Non-pigmented ciliary epithelial cell (primary cell): ENCODE results near the gene SLC35C1.

ENCODE experiments used
- DNase-seq: peaks from one replicate; pipeline ENCODE4 v3.0.0-alpha.2; 2010; ENCODE audit warnings: low read depth

The SLC35C1 gene

GRCh38 chr11:45804761-45805304, at the start of gene SLC35C1:
TSS of gene SLC35C1 (plus strand) at chr11:45805149. CDS start at chr11:45805802, 653 bp downstream.
- DNase-seq: peak; percentile 77

GRCh38 chr11:45755281-45755859, 49.6 kb upstream of the SLC35C1 start:
- DNase-seq: no peak

- no peak for DNase-seq
Observed at GRCh38 chr11:45756384-45757010, 48.5 kb upstream of the SLC35C1 start.

- no peak for DNase-seq
Observed at GRCh38 chr11:45757672-45758071, 47.3 kb upstream of the SLC35C1 start.

GRCh38 chr11:45761659-45762058, 43.3 kb upstream of the SLC35C1 start:
- no peak for DNase-seq

GRCh38 chr11:45765107-45765668, 39.8 kb upstream of the SLC35C1 start:
- no peak for DNase-seq

- DNase-seq: no peak
Observed at GRCh38 chr11:45765836-45766235, 39.1 kb upstream of the SLC35C1 start.

GRCh38 chr11:45766469-45766868, 38.5 kb upstream of the SLC35C1 start:
- DNase-seq: no peak

GRCh38 chr11:45768486-45768885, 36.5 kb upstream of the SLC35C1 start:
- no peak for DNase-seq

GRCh38 chr11:45769960-45770359, 35.0 kb upstream of the SLC35C1 start:
- no peak for DNase-seq

- DNase-seq: no peak
Observed at GRCh38 chr11:45771193-45771565, 33.8 kb upstream of the SLC35C1 start.

GRCh38 chr11:45771566-45772448, 33.1 kb upstream of the SLC35C1 start:
- peak; percentile 17 for DNase-seq

- no peak for DNase-seq
Observed at GRCh38 chr11:45772449-45772774, 32.5 kb upstream of the SLC35C1 start.

- no peak for DNase-seq
Observed at GRCh38 chr11:45772986-45773785, 31.8 kb upstream of the SLC35C1 start.

- no peak for DNase-seq
Observed at GRCh38 chr11:45773786-45774655, 30.9 kb upstream of the SLC35C1 start.

GRCh38 chr11:45774786-45775185, 30.2 kb upstream of the SLC35C1 start:
- no peak for DNase-seq

GRCh38 chr11:45777127-45777969, 27.6 kb upstream of the SLC35C1 start:
- no peak for DNase-seq

GRCh38 chr11:45778341-45778740, 26.6 kb upstream of the SLC35C1 start:
- no peak for DNase-seq

GRCh38 chr11:45779602-45780001, 25.3 kb upstream of the SLC35C1 start:
- no peak for DNase-seq

- no peak for DNase-seq
Observed at GRCh38 chr11:45786272-45786671, 18.7 kb upstream of the SLC35C1 start.
